GM23338 (cell line): ENCODE results near the gene TERT.

Experiments used
- EZH2 ChIP-seq: fragments of 200-600 bp; sonication (generic); IDR thresholded peaks from one replicate; pipeline ENCODE4 v1.8.0; 2017; ENCODE audit warnings: antibody characterized with exemption, mild to moderate bottlenecking, low read depth; ENCODE audit not compliant: unreplicated experiment
- EZH2phosphoT487 ChIP-seq: fragments of 200-600 bp; sonication (generic); IDR thresholded peaks from one replicate; pipeline ENCODE4 v1.8.1; 2018; ENCODE audit warnings: antibody characterized with exemption; ENCODE audit not compliant: unreplicated experiment
- POLR2AphosphoS5 ChIP-seq: IDR thresholded peaks from 2 replicates; pipeline ENCODE4 v1.6.1; 2016; ENCODE audit warnings: antibody characterized with exemption, low read depth
- ZNF331 ChIP-seq: fragments of 250-450 bp; sonication (Bioruptor Pico); IDR thresholded peaks from 2 replicates; pipeline ENCODE4 v1.5.0; 2020; ENCODE audit warnings: low read depth, mild to moderate bottlenecking, moderate library complexity
- TF ChIP-seq, protein P1 (sequence below), 2 experiments: fragments of 200-600 bp in 1 of 2; sonication (generic) in 1 of 2; conservative IDR thresholded peaks; 2 replicates each; pipeline versions ENCODE4 v1.5.1 to v1.6.1; 2016 to 2017; ENCODE audit warnings: antibody characterized with exemption in 2 of 2, low read depth in 2 of 2, mild to moderate bottlenecking in 2 of 2, moderate library complexity in 1 of 2
- TF ChIP-seq, protein P2 (sequence below): fragments of 250-450 bp; sonication (Bioruptor Pico); IDR thresholded peaks from 2 replicates; pipeline ENCODE4 v1.5.0; 2020; ENCODE audit warnings: mild to moderate bottlenecking, moderate library complexity

DNA sequence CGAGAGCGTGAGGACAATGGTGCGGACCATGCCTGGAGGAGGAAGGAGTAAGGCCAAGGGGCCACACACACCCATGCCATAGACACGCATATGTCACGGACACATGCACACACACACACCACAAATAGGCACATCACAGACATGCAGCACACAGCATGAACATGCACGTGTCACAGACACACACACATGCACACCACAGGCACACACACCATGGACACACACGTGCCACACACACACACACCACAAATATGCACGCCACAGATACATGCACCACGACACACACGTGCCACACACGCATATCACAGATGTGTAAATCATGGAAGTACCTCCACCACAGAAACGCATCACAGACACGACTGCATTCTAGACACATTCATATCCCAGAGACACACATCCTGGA is 16.7 kb downstream of the TERT start:
- no peak for TF ChIP-seq EZH2
- TF ChIP-seq, protein P1, sequence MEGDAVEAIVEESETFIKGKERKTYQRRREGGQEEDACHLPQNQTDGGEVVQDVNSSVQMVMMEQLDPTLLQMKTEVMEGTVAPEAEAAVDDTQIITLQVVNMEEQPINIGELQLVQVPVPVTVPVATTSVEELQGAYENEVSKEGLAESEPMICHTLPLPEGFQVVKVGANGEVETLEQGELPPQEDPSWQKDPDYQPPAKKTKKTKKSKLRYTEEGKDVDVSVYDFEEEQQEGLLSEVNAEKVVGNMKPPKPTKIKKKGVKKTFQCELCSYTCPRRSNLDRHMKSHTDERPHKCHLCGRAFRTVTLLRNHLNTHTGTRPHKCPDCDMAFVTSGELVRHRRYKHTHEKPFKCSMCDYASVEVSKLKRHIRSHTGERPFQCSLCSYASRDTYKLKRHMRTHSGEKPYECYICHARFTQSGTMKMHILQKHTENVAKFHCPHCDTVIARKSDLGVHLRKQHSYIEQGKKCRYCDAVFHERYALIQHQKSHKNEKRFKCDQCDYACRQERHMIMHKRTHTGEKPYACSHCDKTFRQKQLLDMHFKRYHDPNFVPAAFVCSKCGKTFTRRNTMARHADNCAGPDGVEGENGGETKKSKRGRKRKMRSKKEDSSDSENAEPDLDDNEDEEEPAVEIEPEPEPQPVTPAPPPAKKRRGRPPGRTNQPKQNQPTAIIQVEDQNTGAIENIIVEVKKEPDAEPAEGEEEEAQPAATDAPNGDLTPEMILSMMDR (conservative IDR thresholded peaks at IDR 0.05; ENCODE audit: low read depth in 2 of 2) = no peak
- no peak for TF ChIP-seq POLR2AphosphoS5
- TF ChIP-seq ZNF331 (CRISPR knock-in tag) = no peak
- TF ChIP-seq EZH2phosphoT487 = no peak
- TF ChIP-seq, protein P2, sequence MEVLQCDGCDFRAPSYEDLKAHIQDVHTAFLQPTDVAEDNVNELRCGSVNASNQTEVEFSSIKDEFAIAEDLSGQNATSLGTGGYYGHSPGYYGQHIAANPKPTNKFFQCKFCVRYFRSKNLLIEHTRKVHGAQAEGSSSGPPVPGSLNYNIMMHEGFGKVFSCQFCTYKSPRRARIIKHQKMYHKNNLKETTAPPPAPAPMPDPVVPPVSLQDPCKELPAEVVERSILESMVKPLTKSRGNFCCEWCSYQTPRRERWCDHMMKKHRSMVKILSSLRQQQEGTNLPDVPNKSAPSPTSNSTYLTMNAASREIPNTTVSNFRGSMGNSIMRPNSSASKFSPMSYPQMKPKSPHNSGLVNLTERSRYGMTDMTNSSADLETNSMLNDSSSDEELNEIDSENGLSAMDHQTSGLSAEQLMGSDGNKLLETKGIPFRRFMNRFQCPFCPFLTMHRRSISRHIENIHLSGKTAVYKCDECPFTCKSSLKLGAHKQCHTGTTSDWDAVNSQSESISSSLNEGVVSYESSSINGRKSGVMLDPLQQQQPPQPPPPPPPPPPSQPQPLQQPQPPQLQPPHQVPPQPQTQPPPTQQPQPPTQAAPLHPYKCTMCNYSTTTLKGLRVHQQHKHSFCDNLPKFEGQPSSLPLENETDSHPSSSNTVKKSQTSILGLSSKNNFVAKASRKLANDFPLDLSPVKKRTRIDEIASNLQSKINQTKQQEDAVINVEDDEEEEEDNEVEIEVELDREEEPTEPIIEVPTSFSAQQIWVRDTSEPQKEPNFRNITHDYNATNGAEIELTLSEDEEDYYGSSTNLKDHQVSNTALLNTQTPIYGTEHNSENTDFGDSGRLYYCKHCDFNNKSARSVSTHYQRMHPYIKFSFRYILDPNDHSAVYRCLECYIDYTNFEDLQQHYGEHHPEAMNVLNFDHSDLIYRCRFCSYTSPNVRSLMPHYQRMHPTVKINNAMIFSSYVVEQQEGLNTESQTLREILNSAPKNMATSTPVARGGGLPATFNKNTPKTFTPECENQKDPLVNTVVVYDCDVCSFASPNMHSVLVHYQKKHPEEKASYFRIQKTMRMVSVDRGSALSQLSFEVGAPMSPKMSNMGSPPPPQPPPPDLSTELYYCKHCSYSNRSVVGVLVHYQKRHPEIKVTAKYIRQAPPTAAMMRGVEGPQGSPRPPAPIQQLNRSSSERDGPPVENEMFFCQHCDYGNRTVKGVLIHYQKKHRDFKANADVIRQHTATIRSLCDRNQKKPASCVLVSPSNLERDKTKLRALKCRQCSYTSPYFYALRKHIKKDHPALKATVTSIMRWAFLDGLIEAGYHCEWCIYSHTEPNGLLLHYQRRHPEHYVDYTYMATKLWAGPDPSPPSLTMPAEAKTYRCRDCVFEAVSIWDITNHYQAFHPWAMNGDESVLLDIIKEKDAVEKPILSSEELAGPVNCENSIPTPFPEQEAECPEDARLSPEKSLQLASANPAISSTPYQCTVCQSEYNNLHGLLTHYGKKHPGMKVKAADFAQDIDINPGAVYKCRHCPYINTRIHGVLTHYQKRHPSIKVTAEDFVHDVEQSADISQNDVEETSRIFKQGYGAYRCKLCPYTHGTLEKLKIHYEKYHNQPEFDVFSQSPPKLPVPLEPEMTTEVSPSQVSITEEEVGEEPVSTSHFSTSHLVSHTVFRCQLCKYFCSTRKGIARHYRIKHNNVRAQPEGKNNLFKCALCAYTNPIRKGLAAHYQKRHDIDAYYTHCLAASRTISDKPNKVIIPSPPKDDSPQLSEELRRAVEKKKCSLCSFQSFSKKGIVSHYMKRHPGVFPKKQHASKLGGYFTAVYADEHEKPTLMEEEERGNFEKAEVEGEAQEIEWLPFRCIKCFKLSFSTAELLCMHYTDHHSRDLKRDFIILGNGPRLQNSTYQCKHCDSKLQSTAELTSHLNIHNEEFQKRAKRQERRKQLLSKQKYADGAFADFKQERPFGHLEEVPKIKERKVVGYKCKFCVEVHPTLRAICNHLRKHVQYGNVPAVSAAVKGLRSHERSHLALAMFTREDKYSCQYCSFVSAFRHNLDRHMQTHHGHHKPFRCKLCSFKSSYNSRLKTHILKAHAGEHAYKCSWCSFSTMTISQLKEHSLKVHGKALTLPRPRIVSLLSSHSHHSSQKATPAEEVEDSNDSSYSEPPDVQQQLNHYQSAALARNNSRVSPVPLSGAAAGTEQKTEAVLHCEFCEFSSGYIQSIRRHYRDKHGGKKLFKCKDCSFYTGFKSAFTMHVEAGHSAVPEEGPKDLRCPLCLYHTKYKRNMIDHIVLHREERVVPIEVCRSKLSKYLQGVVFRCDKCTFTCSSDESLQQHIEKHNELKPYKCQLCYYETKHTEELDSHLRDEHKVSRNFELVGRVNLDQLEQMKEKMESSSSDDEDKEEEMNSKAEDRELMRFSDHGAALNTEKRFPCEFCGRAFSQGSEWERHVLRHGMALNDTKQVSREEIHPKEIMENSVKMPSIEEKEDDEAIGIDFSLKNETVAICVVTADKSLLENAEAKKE (CRISPR knock-in tag) = no peak
